GM18870 (cell line): ENCODE results near the gene GDI1.

Experiments
- ATAC-seq: cut with Tn5 transposase; IDR thresholded peaks from one replicate; pipeline ENCODE4 v1.9.1; 2021; ENCODE audit warnings: moderate library complexity; ENCODE audit not compliant: unreplicated experiment

The GDI1 gene

DNA sequence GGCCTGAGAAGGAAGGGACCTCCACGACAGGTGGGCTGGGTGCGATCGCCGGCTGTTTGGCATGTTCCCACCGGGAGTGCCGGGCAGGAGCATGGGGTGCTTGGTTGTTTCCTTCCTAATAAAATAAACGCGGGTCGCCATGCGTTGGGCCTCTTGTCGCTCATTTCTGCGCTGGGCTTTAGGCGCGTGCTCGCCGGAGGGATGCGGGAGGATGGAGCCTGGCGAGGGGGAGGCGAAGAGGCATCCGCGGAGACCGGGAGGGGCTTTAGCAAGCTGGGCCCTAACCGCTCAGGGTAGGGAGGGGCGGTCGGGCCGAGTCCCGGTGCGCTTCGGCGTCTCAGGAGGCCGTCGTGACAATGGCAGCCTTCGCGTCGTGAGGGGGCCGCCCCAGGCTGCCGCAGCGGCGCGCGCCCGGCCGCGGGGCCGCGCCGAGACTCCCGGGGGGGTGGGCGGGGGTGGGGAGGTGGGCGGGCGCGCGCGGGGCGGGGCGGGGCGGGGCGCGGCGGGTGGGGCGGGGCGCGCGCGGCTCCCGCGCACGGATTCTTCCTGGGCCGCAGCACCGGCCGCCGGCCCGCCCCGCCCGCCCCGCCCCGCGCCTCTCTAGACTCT is 476 bp upstream of the GDI1 start:
- ATAC-seq = no peak

DNA sequence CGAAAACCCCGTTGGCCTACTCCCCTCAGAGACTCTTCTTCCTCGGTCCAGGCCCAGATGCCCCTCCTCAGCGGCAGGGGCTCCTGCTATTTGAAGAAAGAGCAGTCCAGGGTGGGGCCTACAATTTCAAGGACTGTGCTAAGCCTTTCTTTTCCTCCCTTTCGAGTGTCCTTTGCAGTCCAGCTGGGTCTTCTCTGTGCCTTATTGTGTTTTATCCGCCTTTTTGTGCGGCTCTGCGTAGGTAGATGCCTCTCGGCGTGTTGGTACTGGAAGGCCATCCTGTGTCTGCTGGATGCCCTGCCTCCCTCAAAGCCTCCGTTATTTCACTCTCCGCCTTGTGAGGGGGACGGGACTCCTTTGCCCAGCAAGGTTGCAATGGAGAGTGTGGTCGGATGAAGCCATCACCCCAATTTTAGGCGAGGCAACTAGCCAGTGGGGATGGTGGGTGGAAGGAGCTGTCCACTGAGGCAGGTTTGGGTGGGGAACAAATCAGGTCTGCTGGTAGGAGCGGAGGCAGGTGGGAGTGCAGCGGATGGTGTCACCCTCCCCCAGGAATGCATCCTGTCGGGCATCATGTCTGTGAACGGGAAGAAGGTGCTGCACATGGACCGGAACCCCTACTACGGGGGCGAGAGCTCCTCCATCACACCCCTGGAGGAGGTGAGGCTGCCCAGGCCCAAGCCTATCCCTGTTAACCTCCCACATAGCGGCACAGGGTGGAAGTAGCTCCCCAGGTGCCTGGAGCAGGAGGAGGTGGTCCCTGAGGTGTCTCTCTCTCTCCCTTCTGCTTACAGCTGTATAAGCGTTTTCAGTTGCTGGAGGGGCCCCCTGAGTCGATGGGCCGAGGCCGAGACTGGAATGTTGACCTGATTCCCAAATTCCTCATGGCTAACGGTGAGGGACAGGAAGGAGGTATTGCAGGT is 1.3 kb downstream of the GDI1 start:
- no peak for ATAC-seq

DNA sequence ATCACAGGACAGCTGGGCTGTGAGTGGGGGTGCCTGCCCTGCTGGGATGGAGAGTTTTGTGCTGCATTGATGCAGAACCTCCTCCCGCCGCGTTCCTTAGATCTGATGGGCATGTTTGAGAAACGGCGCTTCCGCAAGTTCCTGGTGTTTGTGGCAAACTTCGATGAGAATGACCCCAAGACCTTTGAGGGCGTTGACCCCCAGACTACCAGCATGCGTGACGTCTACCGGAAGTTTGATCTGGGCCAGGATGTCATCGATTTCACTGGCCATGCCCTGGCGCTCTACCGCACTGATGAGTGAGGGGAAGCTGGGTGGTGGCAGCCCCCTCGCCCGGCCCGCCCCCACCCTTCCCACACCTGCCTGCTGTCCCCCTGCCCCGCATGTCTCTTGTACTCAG is 2.9 kb downstream of the GDI1 start:
- ATAC-seq = no peak

DNA sequence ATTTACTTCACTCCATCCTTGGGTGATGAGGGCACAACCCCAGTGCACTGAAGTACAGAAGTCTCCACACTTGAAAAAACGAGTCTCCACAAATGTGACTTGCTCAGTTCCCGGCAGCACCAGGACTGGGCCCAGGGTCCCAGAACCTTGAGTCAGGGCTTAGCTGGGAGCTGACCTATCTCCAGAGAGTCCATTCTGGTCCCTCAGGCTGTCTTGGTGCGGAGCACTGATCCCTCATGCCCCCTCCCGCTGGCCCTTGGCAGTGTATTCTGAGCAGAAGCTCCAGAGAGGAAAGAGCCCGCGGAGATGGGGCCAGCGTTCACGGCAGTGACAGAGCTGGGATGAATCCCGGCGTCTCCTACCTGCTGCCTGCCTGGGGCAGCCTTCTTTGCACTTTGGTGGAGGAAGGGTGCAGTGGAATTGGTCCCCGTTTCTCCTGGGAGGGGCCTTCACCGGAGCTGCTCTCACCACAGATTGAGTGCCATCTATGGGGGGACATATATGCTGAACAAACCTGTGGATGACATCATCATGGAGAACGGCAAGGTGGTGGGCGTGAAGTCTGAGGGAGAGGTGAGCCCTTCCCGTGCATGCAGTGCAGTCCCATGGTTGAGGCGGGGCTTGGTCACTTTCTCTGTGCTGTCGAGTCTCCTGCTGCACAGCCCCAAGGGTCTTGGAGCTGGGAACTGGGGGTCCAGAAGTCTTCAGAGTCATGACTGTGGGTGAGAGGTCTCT is 3.8 kb downstream of the GDI1 start:
- ATAC-seq = no peak

DNA sequence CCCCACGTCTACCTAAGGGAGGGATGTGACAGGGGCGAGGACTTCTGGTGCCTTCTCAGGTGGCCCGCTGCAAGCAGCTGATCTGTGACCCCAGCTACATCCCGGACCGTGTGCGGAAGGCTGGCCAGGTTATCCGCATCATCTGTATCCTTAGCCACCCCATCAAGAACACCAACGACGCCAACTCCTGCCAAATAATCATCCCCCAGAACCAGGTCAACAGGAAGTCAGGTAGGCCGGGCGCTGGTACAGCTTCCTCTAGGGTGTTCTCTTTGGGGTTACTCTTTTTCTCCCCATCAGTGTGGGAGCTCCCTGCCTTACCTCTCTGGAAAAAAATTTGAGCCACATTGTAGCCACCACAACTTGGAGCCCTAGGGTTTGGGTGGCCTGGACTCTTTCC is 4.6 kb downstream of the GDI1 start:
- no peak for ATAC-seq

DNA sequence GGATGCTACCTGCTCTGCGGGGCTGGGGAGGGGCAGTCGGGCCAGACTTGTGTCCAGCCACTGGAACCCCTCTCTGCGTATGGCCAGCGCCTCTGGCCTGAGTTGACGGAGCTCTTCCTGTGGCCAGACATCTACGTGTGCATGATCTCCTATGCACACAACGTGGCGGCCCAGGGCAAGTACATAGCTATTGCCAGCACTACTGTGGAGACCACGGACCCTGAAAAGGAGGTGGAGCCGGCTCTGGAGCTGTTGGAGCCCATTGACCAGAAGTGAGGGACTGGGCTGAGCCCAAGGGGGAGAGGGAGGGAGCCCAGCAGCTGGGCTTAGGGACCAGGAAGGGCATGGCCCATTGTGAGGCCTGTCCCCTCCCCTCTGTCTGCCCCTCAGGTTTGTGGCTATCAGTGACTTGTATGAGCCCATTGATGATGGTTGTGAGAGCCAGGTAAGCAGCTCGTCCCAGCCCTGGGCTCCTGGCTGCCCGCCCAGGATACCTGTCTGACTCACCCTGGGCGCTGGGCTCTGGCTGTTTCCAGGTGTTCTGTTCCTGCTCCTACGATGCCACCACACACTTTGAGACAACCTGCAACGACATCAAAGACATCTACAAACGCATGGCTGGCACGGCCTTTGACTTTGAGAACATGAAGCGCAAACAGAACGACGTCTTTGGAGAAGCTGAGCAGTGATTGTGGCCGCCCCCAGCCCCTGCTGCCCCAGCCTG is 5.2 kb downstream of the GDI1 start:
- ATAC-seq = no peak

DNA sequence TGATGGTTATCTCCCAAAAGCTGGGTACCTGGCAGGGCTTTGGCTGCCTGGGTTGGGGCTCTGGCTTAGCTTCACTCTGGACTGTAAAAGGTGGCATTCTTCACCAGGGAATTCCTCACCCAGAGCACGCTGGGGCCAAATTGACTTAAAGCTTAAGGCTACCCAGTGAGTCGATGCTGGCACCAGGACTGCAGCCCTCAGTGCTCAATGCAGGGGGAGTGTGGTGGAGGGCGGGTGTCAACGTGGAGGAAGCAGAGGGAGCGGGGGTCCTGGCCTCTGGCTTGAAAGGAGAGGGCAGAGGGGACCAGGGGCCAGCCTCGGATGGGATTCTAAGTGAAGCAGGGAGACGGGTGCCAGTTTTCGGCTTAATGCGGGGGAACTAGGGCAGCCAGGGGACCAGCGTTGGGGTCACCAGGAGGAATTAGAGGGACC is 6.5 kb downstream of the GDI1 start:
- ATAC-seq = no peak

DNA sequence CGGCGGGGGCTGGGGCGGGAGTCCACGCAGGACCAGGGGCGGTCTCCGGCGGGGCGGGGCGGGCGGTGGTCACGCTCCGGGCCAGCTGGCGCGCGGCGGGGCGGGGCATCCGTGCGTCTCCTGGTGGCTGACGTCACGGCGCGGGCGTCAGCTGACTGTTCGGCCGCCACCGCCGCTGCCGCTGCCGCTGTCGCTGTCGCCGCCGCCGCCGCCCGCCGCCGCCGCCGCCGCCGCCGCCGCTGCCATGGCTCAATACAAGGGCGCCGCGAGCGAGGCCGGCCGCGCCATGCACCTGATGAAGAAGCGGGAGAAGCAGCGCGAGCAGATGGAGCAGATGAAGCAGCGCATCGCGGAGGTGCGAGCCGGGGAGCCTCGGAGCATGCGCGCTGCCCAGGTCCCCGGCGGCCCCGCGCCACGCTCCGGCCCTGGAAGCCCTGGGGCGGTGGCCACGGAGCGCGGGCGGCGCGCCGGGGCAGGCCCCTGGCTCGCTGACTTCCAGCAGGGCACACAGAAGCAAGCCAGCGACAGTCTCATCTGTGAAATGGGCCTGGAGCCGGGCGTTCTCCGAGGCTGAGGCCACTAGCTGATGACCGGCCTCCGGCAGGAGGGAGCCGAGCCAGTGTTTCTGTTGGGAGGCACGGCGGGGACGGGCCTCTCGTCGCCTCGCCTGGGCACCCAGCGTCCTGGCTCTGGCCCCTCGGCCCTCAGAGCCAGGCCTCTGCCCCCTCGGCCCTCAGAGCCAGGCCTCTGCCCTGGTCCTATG is 7.2 kb downstream of the GDI1 start, which contains the start of gene FAM50A:
Gene FAM50A, plus strand, starts transcription at position 150 of the 763 bp plus-strand sequence. Its CDS starts 95 bp downstream, at position 245.
- ATAC-seq = no peak

DNA sequence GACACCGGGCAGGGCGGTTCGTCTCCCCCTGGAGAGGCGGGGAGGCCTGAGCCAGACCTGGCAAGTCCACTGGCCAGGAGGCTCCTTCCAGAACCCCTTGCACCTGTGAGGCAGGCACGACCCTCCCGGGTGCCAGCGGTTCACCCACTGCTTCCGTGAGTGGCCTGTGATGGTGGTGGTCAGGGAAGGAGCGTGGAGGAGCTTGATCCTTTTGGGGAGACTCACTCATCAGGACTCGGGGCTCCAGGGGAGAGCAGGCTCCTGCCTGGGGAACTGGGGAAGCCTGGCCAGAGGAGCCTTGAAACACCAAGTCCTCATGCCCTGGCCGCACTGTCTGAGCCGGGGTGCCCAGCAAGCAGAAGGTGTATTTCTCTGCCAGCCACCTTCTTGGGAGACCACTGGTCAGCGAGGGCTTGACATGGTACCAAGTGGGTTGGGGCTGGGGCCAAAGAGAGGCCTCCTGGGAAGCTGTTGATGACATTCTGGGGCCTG is 7.8 kb downstream of the GDI1 start:
- ATAC-seq = no peak

DNA sequence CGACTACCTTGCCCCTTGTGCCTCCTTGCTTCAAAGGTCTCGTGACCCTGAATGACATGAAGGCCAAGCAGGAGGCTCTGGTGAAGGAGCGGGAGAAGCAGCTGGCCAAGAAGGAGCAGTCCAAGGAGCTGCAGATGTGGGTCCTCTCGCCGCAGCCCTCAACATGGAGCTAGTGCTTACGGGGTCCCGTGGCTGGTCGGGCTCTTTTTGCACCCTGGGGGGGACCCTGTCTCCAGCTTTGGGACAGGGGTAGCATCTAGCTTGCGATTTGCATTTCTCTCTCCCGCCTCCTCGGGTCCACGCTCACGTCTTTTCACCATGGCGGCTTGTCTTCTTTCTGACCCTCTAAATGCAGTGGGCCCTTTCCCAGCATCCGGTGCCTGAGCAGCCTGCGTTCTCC is 8.8 kb downstream of the GDI1 start:
- no peak for ATAC-seq

DNA sequence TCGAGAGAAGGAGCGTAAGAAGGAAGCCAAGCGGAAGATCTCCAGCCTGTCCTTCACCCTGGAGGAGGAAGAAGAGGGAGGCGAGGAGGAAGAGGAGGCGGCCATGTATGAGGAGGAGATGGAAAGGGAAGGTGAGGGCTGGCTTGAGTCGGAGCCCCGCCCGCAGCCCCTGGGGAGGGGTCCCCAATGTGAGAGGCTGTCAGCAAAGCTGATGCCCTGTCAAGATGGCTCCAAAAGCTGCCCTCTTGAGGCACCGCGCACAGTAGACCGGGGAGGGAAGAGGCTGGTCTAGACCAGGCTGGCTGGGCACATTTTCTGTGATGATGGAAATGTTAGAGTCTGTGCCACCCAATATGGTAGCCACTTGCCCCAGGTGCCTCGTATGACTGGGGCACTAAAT is 9.5 kb downstream of the GDI1 start:
- ATAC-seq = no peak

DNA sequence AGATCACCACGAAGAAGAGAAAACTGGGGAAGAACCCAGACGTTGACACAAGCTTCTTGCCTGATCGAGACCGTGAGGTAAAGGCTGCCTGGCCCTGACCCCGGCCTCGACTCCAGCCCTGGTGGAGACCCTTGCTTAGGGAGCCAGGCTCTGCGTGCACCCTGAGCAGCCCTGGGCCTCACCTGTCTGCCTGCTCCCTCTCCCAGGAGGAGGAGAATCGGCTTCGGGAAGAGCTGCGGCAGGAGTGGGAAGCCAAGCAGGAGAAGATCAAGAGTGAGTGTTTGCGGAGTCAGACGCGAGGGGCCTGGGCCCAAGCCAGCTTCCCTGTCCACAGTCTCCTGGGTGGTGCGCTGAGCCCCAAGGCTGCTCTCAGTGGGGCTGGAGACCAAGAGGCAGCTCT is 11.5 kb downstream of the GDI1 start:
- ATAC-seq = no peak

DNA sequence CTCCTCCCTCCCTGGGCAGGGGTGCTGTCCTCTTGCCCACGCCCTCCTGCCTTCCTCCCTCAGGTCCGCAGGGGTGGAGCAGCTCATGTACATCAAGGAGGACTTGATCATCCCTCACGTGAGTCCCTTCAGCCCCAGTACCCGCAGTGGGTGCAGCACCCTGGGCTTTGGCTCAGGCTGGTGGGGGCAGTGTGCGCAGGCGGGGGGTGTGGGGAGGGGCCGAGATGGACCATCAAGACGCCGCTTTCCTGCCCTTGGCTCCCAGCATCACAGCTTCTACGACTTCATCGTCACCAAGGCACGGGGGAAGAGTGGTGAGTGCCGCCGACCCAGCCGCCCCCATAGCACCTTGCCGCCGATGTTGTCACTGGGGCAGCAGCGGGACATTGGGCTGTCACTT is 12.7 kb downstream of the GDI1 start:
- ATAC-seq = no peak

DNA sequence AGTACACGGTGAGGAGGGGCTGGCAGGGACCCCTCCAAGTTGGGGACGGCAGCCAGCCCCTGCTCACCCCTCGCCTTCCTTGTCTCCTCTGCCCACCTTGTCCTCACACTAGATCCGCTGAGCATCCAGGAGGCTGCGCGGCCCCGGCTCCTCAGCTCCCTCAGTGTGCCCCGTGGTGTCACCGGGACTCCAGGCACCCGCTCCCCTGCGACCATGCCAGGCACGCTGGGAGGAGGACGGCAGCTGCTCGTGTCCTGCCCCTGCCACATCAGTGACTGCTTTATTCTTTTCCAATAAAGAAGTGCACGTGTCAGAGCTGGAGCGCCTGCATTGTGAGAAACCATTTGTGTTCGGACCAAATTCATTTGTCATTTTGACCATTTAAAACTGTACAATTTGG is 13.4 kb downstream of the GDI1 start:
- ATAC-seq = no peak

DNA sequence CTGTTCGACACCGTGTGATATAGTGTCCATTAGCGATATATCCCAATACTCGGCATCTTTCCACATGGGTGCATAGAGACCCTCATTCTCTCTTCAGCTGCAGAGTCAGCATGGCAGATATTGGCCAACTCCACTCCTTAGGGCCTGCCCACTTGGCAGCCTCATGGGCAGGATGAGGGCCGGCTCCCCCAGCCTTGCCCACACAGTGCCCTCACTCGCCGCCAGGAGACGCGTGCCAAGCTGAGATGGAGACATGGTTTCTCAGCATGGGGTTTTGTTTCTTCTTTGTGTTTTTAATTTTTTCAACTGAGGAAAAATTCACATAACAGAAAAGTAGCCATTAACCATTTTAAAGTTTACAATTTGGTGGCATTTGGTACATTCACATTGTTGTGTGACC is 15.9 kb downstream of the GDI1 start:
- ATAC-seq = no peak

DNA sequence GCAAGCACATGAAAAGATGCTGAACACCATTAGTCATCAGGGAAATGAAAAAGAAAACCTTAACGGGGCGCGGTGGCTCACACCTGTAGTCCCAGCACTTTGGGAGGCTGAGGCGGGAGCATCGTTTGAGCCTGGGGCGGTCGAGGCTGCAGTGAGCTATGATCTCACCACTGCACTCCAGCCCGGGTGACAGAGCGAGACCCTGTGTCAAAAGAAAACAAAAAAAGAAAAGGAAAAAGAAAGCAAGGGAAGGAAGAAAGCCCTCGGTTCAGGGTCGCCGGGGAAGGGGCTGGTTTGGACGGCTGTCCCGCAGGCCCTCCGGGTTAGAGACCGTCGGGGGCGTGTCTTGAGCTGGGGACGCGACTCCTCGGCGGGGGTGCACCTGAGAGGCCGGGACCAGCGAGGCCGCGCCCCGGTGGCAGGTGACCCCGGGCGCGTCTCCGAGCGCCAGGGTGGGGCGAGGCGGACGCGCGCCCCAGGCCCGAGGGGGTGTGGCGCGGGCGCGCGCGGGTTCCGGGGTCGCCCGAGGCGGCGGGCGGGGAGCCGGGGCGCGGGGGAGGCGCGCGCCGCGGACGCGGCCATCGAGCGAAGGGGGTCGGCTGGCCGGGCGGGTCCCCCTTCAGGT is 20.6 kb downstream of the GDI1 start:
- ATAC-seq = no peak

DNA sequence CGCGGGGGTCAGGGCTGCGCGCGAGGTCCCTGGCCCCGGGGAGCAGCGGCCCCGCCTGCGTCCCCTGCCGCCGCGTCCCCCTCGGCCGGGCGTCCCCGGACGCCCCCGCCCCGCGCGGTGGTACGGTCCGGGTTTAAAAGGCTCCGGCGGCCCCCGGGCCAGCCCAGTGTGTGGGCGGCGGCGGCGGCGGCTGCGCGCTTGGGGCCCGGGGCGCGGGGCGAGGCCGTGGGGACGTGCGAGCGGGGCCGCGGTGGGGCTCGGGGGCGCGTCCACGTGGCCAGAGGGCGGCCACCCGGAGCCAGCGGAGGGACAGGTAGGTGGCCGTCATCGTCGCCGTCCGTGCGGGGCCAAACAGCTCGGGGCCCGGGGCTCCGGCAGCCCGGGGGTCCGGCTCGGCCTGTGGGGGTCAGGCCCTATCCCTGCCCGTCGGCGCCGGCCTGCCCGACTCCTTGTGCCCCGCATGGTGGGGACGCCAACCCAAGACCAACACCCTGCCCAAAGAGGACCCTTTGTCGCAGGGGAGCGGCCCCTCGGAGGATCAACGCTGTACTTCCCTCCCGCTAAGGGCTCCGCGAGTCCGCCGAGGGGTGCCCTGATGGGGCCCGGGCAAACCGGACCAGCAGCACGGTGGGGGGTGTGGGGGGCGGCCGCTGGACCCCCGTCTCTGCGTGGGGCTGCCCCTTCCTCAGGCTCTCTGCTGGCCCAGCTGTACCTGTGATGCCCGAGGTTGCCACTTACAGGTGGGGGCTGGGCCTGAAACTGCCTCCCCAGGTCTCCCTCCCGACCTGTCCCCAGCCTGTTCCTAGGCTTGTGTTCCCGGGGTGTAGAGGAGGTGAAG is 21.4 kb downstream of the GDI1 start, which contains the start of gene PLXNA3:
Gene PLXNA3, plus strand, starts transcription at position 166 of the 838 bp plus-strand sequence. CDS start 1,903 bp downstream, outside the sequence.
- ATAC-seq = no peak

DNA sequence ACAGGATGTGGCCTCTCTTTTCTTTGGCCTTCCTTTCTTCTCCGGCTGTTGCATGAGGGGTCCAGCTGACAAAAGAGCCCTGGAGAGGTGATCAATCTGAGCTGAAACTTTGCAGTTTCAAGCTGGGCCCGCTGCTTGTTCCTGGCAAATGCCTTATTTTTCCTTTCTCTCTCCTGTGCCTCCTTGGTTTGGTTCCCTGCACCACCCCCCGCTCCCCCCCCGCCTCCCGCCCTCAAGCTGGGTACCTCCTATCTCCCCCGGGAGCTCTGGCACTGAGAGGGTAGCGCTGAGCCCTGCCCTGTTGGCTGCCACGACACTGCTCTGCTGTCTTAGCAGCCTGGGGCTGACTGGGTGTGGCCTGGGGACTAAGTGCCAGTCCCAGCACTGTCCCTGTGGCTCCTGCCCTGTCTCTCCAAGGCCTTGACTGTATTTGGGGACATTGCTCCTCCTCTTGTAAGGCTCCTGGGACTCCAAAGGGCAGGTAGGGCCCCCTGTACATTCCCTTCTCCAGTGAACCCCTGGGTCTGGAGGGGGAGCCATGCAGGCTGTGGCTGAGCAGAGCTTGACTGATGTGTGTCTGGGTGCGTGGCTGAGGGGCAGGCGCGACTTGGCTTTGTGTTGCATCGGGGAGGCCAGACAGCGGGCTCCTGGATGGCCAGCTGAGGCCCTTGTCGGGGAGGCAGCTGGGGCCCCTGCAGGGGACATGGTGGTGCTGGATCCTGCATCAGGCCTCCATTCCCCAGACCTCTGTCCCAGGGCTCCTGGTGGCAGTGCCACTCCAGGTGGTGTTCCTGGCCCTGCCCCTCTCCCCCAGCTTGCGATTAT is 22.2 kb downstream of the GDI1 start:
- no peak for ATAC-seq
